Loucy (cell line): Measurements from ENCODE around the gene COL12A1.

Source experiments
- H2AFZ ChIP-seq: fragments of 200-600 bp; sonication (generic); 2 replicates; pipeline ENCODE4 v1.6.0; 2016; ENCODE audit warnings: antibody characterized with exemption, mild to moderate bottlenecking, low read length, moderate library complexity
- H3F3A ChIP-seq: fragments of 200-600 bp; 2 replicates; pipeline ENCODE4 v1.6.0; 2016; ENCODE audit warnings: antibody characterized with exemption, low read depth, mild to moderate bottlenecking
- H3K27me3 ChIP-seq: fragments of 200-600 bp; sonication (generic); 2 replicates; pipeline ENCODE4 v1.6.1; 2014; ENCODE audit warnings: low read length, mild to moderate bottlenecking; ENCODE audit not compliant: insufficient read depth, poor library complexity, severe bottlenecking
- H3K36me3 ChIP-seq: fragments of 200-600 bp; sonication (generic); 2 replicates; pipeline ENCODE4 v1.6.1; 2016; ENCODE audit warnings: low read length; ENCODE audit not compliant: insufficient read depth
- H3K4me1 ChIP-seq: fragments of 200-600 bp; sonication (generic); 2 replicates; pipeline ENCODE4 v1.5.1; 2014; ENCODE audit warnings: low read length, mild to moderate bottlenecking; ENCODE audit not compliant: insufficient read depth, poor library complexity, severe bottlenecking
- H3K4me2 ChIP-seq: fragments of 200-600 bp; sonication (generic); 2 replicates; pipeline ENCODE4 v1.6.0; 2014; ENCODE audit warnings: antibody characterized with exemption, low read length, low read depth, mild to moderate bottlenecking; ENCODE audit not compliant: poor library complexity, severe bottlenecking
- H3K4me3 ChIP-seq: fragments of 200-600 bp; sonication (generic); 2 replicates; pipeline ENCODE4 v1.5.1; 2014; ENCODE audit warnings: low read length, mild to moderate bottlenecking, mixed read lengths; ENCODE audit not compliant: poor library complexity, severe bottlenecking
- H3K79me2 ChIP-seq: fragments of 200-600 bp; sonication (generic); 2 replicates; pipeline ENCODE4 v1.6.1; 2014; ENCODE audit warnings: low read length; ENCODE audit not compliant: insufficient read depth
- H3K9ac ChIP-seq: fragments of 200-600 bp; sonication (generic); 2 replicates; pipeline ENCODE4 v1.6.0; 2014; ENCODE audit warnings: mild to moderate bottlenecking, low read depth, low read length, moderate library complexity; ENCODE audit not compliant: poor library complexity, severe bottlenecking
- H3K9me2 ChIP-seq: fragments of 200-600 bp; sonication (generic); replicated peaks from 2 replicates; pipeline ENCODE4 v1.6.1; 2016; ENCODE audit warnings: low read depth, low read length, mixed read lengths
- H3K9me3 ChIP-seq: fragments of 200-600 bp; sonication (generic); 2 replicates; pipeline ENCODE4 v1.6.1; 2014; ENCODE audit warnings: mild to moderate bottlenecking, antibody characterized with exemption, low read length, low read depth; ENCODE audit not compliant: insufficient read depth
- H4K20me1 ChIP-seq: fragments of 200-600 bp; sonication (generic); 2 replicates; pipeline ENCODE4 v1.6.0; 2014; ENCODE audit warnings: antibody characterized with exemption, low read length, mild to moderate bottlenecking; ENCODE audit not compliant: insufficient read depth, poor library complexity, severe bottlenecking
- EZH2phosphoT487 ChIP-seq: fragments of 200-600 bp; IDR thresholded peaks from 2 replicates; pipeline ENCODE4 v1.6.1; 2018; ENCODE audit warnings: antibody characterized with exemption, mild to moderate bottlenecking, moderate library complexity, borderline replicate concordance
- TF ChIP-seq, protein P1 (sequence below): fragments of 200-600 bp; sonication (generic); conservative IDR thresholded peaks from 2 replicates; pipeline ENCODE4 v1.5.1; 2014; ENCODE audit warnings: mild to moderate bottlenecking, antibody characterized with exemption, low read length

The COL12A1 gene

DNA sequence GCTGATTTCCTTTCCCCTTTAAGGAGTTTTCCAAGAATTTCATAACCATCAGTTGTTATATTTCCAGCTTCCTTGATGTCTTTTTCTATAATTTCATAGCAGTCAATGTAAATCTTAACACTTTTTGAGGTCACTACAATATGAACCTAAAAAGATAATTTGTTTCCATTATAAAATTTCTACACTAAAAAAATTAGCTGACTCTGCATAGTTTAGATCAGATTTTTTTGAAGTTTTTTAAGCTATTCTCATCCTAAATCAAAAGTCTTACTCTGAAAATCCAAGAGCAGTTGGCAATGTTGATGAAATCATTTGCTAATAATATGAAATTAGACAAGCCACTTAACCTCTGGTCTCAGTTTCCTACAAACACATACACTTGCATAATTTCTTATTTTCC lies 96.8 kb downstream of the COL12A1 start:
- TF ChIP-seq EZH2phosphoT487: no peak
- TF ChIP-seq, protein P1, sequence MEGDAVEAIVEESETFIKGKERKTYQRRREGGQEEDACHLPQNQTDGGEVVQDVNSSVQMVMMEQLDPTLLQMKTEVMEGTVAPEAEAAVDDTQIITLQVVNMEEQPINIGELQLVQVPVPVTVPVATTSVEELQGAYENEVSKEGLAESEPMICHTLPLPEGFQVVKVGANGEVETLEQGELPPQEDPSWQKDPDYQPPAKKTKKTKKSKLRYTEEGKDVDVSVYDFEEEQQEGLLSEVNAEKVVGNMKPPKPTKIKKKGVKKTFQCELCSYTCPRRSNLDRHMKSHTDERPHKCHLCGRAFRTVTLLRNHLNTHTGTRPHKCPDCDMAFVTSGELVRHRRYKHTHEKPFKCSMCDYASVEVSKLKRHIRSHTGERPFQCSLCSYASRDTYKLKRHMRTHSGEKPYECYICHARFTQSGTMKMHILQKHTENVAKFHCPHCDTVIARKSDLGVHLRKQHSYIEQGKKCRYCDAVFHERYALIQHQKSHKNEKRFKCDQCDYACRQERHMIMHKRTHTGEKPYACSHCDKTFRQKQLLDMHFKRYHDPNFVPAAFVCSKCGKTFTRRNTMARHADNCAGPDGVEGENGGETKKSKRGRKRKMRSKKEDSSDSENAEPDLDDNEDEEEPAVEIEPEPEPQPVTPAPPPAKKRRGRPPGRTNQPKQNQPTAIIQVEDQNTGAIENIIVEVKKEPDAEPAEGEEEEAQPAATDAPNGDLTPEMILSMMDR: no peak
- H3K36me3 ChIP-seq: no peaks in the 10 kb centered on the region

DNA sequence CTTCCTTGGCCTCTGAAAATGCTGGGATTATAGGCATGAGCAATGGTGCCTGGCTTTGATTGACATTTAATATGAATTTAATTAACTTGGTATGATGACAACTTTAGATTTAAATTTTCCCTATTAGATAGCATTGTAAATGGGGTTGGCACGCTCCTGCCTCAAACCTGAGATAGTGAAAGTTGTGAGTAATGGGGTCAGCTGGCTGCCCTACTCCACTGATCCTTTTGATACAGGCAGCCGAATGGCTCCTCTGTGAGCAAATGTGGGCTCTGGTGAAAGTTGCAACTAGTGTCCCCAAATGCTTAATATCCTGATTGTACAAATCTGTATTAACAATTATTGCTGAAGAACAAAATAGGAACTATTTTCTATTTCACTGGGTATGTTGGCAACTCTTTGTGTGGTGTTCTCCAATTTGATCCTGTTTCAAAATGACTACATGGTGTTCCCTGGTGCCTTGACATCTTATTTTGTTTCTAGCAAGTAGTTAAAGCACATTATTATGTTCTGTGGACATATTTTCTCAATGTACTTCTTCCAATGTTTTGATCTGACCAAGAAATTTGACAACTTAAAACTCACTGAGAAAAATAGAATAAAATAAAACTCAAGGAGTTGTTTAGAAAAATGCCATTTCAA lies 97.4 kb downstream of the COL12A1 start:
- H4K20me1 ChIP-seq: no peaks in the 10 kb centered on the region
- no peaks in the 10 kb centered on the region for H3K4me1 ChIP-seq
- no peaks in the 10 kb centered on the region for H3K27me3 ChIP-seq
- no peak overlapping the region for H3K4me3 ChIP-seq
- H3K9me2 ChIP-seq: 0 out of 2 replicates have a peak, but pooled peaks cover 2% of the 10 kb centered on the region
- H3K9me3 ChIP-seq: no peaks in the 10 kb centered on the region
- no peaks in the 10 kb centered on the region for H3F3A ChIP-seq
- H3K9ac ChIP-seq: no peak overlapping the region
- no peaks in the 10 kb centered on the region for H3K36me3 ChIP-seq
- H3K79me2 ChIP-seq: no peaks in the 10 kb centered on the region
- TF ChIP-seq, protein P1: no peak
- TF ChIP-seq EZH2phosphoT487: no peak
- no peak overlapping the region for H3K4me2 ChIP-seq
- no peak overlapping the region for H2AFZ ChIP-seq

More for the DNA sequence above, 96.8 kb downstream of the COL12A1 start:
- H3F3A ChIP-seq: no peaks in the 10 kb centered on the region
- H3K9ac ChIP-seq: no peak overlapping the region
- H3K9me3 ChIP-seq: no peaks in the 10 kb centered on the region
- no peaks in the 10 kb centered on the region for H3K79me2 ChIP-seq
- 0 out of 2 replicates have a peak, but pooled peaks cover 2% of the 10 kb centered on the region for H3K9me2 ChIP-seq
- H3K27me3 ChIP-seq: no peaks in the 10 kb centered on the region
- H3K4me2 ChIP-seq: no peak overlapping the region
- H3K4me3 ChIP-seq: no peak overlapping the region
- no peaks in the 10 kb centered on the region for H4K20me1 ChIP-seq
- no peak overlapping the region for H2AFZ ChIP-seq
- H3K4me1 ChIP-seq: no peaks in the 10 kb centered on the region

DNA sequence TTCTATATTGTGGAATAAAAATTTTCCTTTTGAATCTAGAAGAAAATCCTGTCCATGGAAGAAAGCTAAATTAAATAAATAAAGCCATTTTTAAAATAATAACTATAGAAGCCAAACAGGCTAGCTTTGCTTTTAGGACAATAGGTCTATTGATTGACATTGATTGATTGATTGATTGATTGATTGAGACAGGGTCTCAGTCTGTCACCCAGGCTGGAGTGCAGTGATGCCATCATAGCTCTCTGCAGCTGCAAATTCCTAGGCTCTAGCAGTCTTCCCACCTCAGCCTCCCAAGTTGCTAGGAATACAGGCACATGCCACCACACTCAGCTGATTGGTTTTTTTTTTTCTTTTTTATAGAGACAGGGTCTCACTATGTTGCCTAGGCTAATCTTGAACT lies 97.9 kb downstream of the COL12A1 start:
- no peak overlapping the region for H2AFZ ChIP-seq
- H3K9me3 ChIP-seq: no peaks in the 10 kb centered on the region
- H3K4me2 ChIP-seq: no peak overlapping the region
- no peaks in the 10 kb centered on the region for H3K36me3 ChIP-seq
- no peaks in the 10 kb centered on the region for H3K79me2 ChIP-seq
- H3F3A ChIP-seq: no peaks in the 10 kb centered on the region
- TF ChIP-seq EZH2phosphoT487: no peak
- TF ChIP-seq, protein P1: no peak
- H3K9me2 ChIP-seq: 0 out of 2 replicates have a peak, but pooled peaks cover 2% of the 10 kb centered on the region
- H3K4me3 ChIP-seq: no peak overlapping the region
- H3K4me1 ChIP-seq: no peaks in the 10 kb centered on the region
- no peaks in the 10 kb centered on the region for H4K20me1 ChIP-seq
- H3K27me3 ChIP-seq: no peaks in the 10 kb centered on the region
- no peak overlapping the region for H3K9ac ChIP-seq
